Astrocyte (in vitro differentiated cells and primary cell): Measurements from ENCODE around the gene GRIA2. TPM values are rescaled to one million over a fixed set of nuclear protein-coding genes. Genes with fewer than 3 reads are reported as not detected.

ENCODE experiments used
- DNase-seq: peaks from one replicate; pipeline ENCODE4 v3.0.0-alpha.2; 2010; ENCODE audit warnings: low read depth
- FAIRE-seq: peaks from 2 replicates; lab custom pipeline; 2011; peaks lifted over from hg19 to GRCh38; lab: Jason Lieb, UNC
- H2AFZ ChIP-seq: 2 replicates; pipeline ENCODE4 v1.6.0; 2012; ENCODE audit warnings: low read depth, low read length, inconsistent platforms
- H3K27ac ChIP-seq: 2 replicates; pipeline ENCODE4 v1.5.1; 2011; ENCODE audit warnings: low read depth, low read length, inconsistent platforms
- H3K27me3 ChIP-seq: 2 replicates; pipeline ENCODE4 v1.6.0; 2011; ENCODE audit warnings: low read length, inconsistent platforms; ENCODE audit not compliant: insufficient read depth
- H3K36me3 ChIP-seq: 2 replicates; pipeline ENCODE4 v1.5.1; 2011; ENCODE audit warnings: low read length, inconsistent platforms; ENCODE audit not compliant: insufficient read depth
- H3K4me1 ChIP-seq: 2 replicates; pipeline ENCODE4 v1.5.1; 2011; ENCODE audit warnings: low read length, inconsistent platforms; ENCODE audit not compliant: insufficient read depth
- H3K4me2 ChIP-seq: 2 replicates; pipeline ENCODE4 v1.6.0; 2012; ENCODE audit warnings: low read length, inconsistent platforms
- H3K4me3 ChIP-seq: 2 replicates; pipeline ENCODE4 v1.5.1; 2011; ENCODE audit warnings: low read depth, mild to moderate bottlenecking, low read length, inconsistent platforms; ENCODE audit not compliant: insufficient read depth
- H3K79me2 ChIP-seq: 2 replicates; pipeline ENCODE4 v1.6.0; 2012; ENCODE audit warnings: mild to moderate bottlenecking, low read length, inconsistent platforms; ENCODE audit not compliant: insufficient read depth
- H3K9ac ChIP-seq: 2 replicates; pipeline ENCODE4 v1.6.0; 2012; ENCODE audit warnings: mild to moderate bottlenecking, low read length, inconsistent platforms
- H3K9me3 ChIP-seq: 2 replicates; pipeline ENCODE4 v1.5.1; 2012; ENCODE audit warnings: low read depth, mild to moderate bottlenecking, low read length, inconsistent platforms; ENCODE audit not compliant: insufficient read depth
- H4K20me1 ChIP-seq: 2 replicates; pipeline ENCODE4 v1.6.0; 2012; ENCODE audit warnings: low read length, inconsistent platforms; ENCODE audit not compliant: insufficient read depth
- H3K27ac Mint-ChIP-seq: one replicate; pipeline ENCODE4 v1.8.0; 2021; ENCODE audit warnings: mild to moderate bottlenecking, mixed read lengths; ENCODE audit not compliant: unreplicated experiment
- H3K27me3 Mint-ChIP-seq: one replicate; pipeline ENCODE4 v1.8.0; 2021; ENCODE audit warnings: low read depth, mixed read lengths; ENCODE audit not compliant: unreplicated experiment
- H3K36me3 Mint-ChIP-seq: one replicate; pipeline ENCODE4 v1.8.0; 2021; ENCODE audit warnings: low read depth, mixed read lengths; ENCODE audit not compliant: unreplicated experiment
- H3K4me1 Mint-ChIP-seq: one replicate; pipeline ENCODE4 v1.8.0; 2021; ENCODE audit warnings: low read depth, mixed read lengths; ENCODE audit not compliant: unreplicated experiment
- H3K4me3 Mint-ChIP-seq: one replicate; pipeline ENCODE4 v1.8.0; 2021; ENCODE audit warnings: mild to moderate bottlenecking, moderate library complexity, mixed read lengths; ENCODE audit not compliant: unreplicated experiment
- H3K9me3 Mint-ChIP-seq: one replicate; pipeline ENCODE4 v1.8.0; 2021; ENCODE audit warnings: mild to moderate bottlenecking, mixed read lengths; ENCODE audit not compliant: unreplicated experiment
- EZH2 ChIP-seq: IDR thresholded peaks from 2 replicates; pipeline ENCODE4 v1.6.1; 2012; ENCODE audit warnings: mild to moderate bottlenecking, low read length, inconsistent platforms; ENCODE audit not compliant: insufficient read depth
- total RNA-seq: library from RNA; stranded (reverse); gene quantifications from 2 replicates; pipeline ENCODE4 v1.2.1, GENCODE V29; 2021
- TF ChIP-seq, protein P1 (sequence below): IDR thresholded peaks from 2 replicates; pipeline ENCODE4 v1.5.1; 2011; ENCODE audit warnings: low read depth, mild to moderate bottlenecking, inconsistent platforms, low read length, moderate library complexity; ENCODE audit not compliant: insufficient read depth

Gene GRIA2
- total RNA-seq, 1 donor from 2014 or later = not detected

GRCh38 chr4:157219711-157220370 is 687 bp upstream of the GRIA2 start:
- no peaks in the 10 kb centered on the region for H3K9me3 Mint-ChIP-seq
- Histone ChIP-seq H4K20me1 (no peaks in the 10 kb centered on the region), H3K27ac (no peak overlapping the region), H3K4me1 (peaks cover 18% of the 10 kb centered on the region), H3K4me3 (peak overlapping the region; percentile 53), H3K27me3 (peaks cover 26% of the 10 kb centered on the region), H3K4me2 (peak overlapping the region; percentile 96), H3K36me3 (no peaks in the 10 kb centered on the region), H3K9ac (no peak overlapping the region), H2AFZ (no peak overlapping the region), H3K9me3 (no peaks in the 10 kb centered on the region), H3K79me2 (no peaks in the 10 kb centered on the region)
- peaks cover 31% of the 10 kb centered on the region for H3K27me3 Mint-ChIP-seq
- peaks cover 2% of the 10 kb centered on the region for H3K4me1 Mint-ChIP-seq
- no peak for DNase-seq
- FAIRE-seq = no peak
- H3K4me3 Mint-ChIP-seq = peak overlapping the region; percentile 86
- H3K27ac Mint-ChIP-seq = no peak overlapping the region
- no peaks in the 10 kb centered on the region for H3K36me3 Mint-ChIP-seq
- TF ChIP-seq, protein P1, sequence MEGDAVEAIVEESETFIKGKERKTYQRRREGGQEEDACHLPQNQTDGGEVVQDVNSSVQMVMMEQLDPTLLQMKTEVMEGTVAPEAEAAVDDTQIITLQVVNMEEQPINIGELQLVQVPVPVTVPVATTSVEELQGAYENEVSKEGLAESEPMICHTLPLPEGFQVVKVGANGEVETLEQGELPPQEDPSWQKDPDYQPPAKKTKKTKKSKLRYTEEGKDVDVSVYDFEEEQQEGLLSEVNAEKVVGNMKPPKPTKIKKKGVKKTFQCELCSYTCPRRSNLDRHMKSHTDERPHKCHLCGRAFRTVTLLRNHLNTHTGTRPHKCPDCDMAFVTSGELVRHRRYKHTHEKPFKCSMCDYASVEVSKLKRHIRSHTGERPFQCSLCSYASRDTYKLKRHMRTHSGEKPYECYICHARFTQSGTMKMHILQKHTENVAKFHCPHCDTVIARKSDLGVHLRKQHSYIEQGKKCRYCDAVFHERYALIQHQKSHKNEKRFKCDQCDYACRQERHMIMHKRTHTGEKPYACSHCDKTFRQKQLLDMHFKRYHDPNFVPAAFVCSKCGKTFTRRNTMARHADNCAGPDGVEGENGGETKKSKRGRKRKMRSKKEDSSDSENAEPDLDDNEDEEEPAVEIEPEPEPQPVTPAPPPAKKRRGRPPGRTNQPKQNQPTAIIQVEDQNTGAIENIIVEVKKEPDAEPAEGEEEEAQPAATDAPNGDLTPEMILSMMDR = no peak
- no peak for TF ChIP-seq EZH2

GRCh38 chr4:157221426-157221894 is 932 bp downstream of the GRIA2 start:
- Mint-ChIP-seq H3K9me3 (no peaks in the 10 kb centered on the region), H3K27me3 (peaks cover 29% of the 10 kb centered on the region), H3K4me1 (peaks cover 2% of the 10 kb centered on the region), H3K36me3 (no peaks in the 10 kb centered on the region), H3K27ac (peak overlapping the region; percentile 66), H3K4me3 (peak overlapping the region; percentile 89)
- no peaks in the 10 kb centered on the region for H3K36me3 ChIP-seq
- no peak for FAIRE-seq
- peak overlapping the region; percentile 73 for H2AFZ ChIP-seq
- peak overlapping the region; percentile 96 for H3K4me2 ChIP-seq
- H4K20me1 ChIP-seq = no peaks in the 10 kb centered on the region
- peak overlapping the region; percentile 80 for H3K4me3 ChIP-seq
- no peak for DNase-seq
- no peaks in the 10 kb centered on the region for H3K79me2 ChIP-seq
- peak overlapping the region; percentile 74 for H3K9ac ChIP-seq
- H3K4me1 ChIP-seq = peaks cover 18% of the 10 kb centered on the region
- H3K9me3 ChIP-seq = no peaks in the 10 kb centered on the region
- no peak for TF ChIP-seq EZH2
- TF ChIP-seq, protein P1 = no peak
- H3K27ac ChIP-seq = no peak overlapping the region
- peaks cover 26% of the 10 kb centered on the region for H3K27me3 ChIP-seq
